Neuronal stem cell (in vitro differentiated cells): ENCODE data around the gene FSD1.

Source experiments
- DNase-seq: peaks from one replicate; pipeline ENCODE4 v3.0.0-alpha.2; 2013; ENCODE audit warnings: low spot score
- H2AFZ ChIP-seq: one replicate; pipeline ENCODE4 v1.6.1; 2013; ENCODE audit warnings: mild to moderate bottlenecking, low read length, inconsistent platforms
- H2AK5ac ChIP-seq: 2 replicates; pipeline ENCODE4 v1.6.1; 2013; ENCODE audit warnings: low read depth, mild to moderate bottlenecking, inconsistent platforms, low read length, moderate library complexity, mixed read lengths
- H2BK120ac ChIP-seq: 2 replicates; pipeline ENCODE4 v1.6.1; 2013; ENCODE audit warnings: low read depth, mild to moderate bottlenecking, inconsistent platforms, low read length, moderate library complexity, mixed read lengths
- H2BK12ac ChIP-seq: one replicate; pipeline ENCODE4 v1.6.1; 2013; ENCODE audit warnings: low read length, inconsistent platforms
- H2BK15ac ChIP-seq: 2 replicates; pipeline ENCODE4 v1.6.1; 2013; ENCODE audit warnings: mild to moderate bottlenecking, low read length, inconsistent platforms, mixed read lengths
- H2BK5ac ChIP-seq: one replicate; pipeline ENCODE4 v1.6.1; 2013; ENCODE audit warnings: inconsistent platforms, mild to moderate bottlenecking, low read length, moderate library complexity
- H3K14ac ChIP-seq: one replicate; pipeline ENCODE4 v1.6.1; 2013; ENCODE audit warnings: low read length, inconsistent platforms
- H3K18ac ChIP-seq: 2 replicates; pipeline ENCODE4 v1.6.1; 2013; ENCODE audit warnings: low read length, inconsistent platforms
- H3K23ac ChIP-seq: 2 replicates; pipeline ENCODE4 v1.6.1; 2013; ENCODE audit warnings: low read depth, mild to moderate bottlenecking, mixed read lengths, low read length, inconsistent platforms; ENCODE audit not compliant: poor library complexity
- H3K27ac ChIP-seq: replicated peaks from 3 replicates; pipeline ENCODE4 v1.5.1; 2013; ENCODE audit warnings: low read length, inconsistent platforms
- H3K27me3 ChIP-seq, 3 experiments: 2 replicates each; pipeline ENCODE4 v1.6.1; 2013; ENCODE audit warnings: low read length in 3 of 3, mild to moderate bottlenecking in 2 of 3, inconsistent platforms in 1 of 3, low read depth in 1 of 3, mixed read lengths in 1 of 3, moderate library complexity in 1 of 3; ENCODE audit not compliant: control insufficient read depth in 3 of 3, insufficient read depth in 3 of 3
- H3K36me3 ChIP-seq, 2 donors: replicated peaks in 1 of 2; 2 replicates each; pipeline ENCODE4 v1.6.1; 2013; ENCODE audit warnings: low read length in 2 of 2; ENCODE audit not compliant: control insufficient read depth in 2 of 2, insufficient read depth in 2 of 2
- H3K4ac ChIP-seq: 2 replicates; pipeline ENCODE4 v1.6.1; 2013; ENCODE audit warnings: inconsistent platforms, mild to moderate bottlenecking, low read length, moderate library complexity
- H3K4me1 ChIP-seq, 2 donors: 1 replicate in 1 of 2; 2 replicates in 1 of 2; pipeline ENCODE4 v1.6.1; 2013; ENCODE audit warnings: low read length in 2 of 2, low read depth in 1 of 2; ENCODE audit not compliant: control insufficient read depth in 2 of 2, insufficient read depth in 1 of 2
- H3K4me2 ChIP-seq: one replicate; pipeline ENCODE4 v1.6.1; 2013; ENCODE audit warnings: mild to moderate bottlenecking, low read length, inconsistent platforms; ENCODE audit not compliant: insufficient read depth, poor library complexity, severe bottlenecking
- H3K4me3 ChIP-seq, 2 donors: 2 replicates each; pipeline ENCODE4 v1.5.1; 2013; ENCODE audit warnings: low read length in 2 of 2, mild to moderate bottlenecking in 2 of 2, inconsistent platforms in 1 of 2, moderate library complexity in 1 of 2
- H3K79me1 ChIP-seq: one replicate; pipeline ENCODE4 v1.6.1; 2013; ENCODE audit warnings: low read depth, mild to moderate bottlenecking, inconsistent platforms, low read length, moderate library complexity
- H3K9ac ChIP-seq: one replicate; pipeline ENCODE4 v1.6.1; 2013; ENCODE audit warnings: mild to moderate bottlenecking, low read depth, low read length, inconsistent platforms; ENCODE audit not compliant: poor library complexity
- H3K9me3 ChIP-seq, 2 donors: replicated peaks in 1 of 2; 2 replicates each; pipeline versions ENCODE3 to v1.6.1; 2013; ENCODE audit warnings: low read length in 2 of 2, mild to moderate bottlenecking in 2 of 2, inconsistent platforms in 1 of 2, low read depth in 1 of 2, mixed read lengths in 1 of 2, moderate library complexity in 1 of 2; ENCODE audit not compliant: control insufficient read depth in 2 of 2, insufficient read depth in 1 of 2
- H4K8ac ChIP-seq: one replicate; pipeline ENCODE4 v1.6.1; 2013; ENCODE audit warnings: low read depth, mild to moderate bottlenecking, inconsistent platforms, low read length, moderate library complexity
- H4K91ac ChIP-seq: one replicate; pipeline ENCODE4 v1.6.1; 2013; ENCODE audit warnings: low read length, low read depth, mild to moderate bottlenecking, inconsistent platforms; ENCODE audit not compliant: poor library complexity
- WGBS, 2 donors: extraction: QIAGEN DNeasy Blood & Tissue Kit; methylation state at CpG; one replicate each; pipeline ENCODE4 v1.1.7; 2013; ENCODE audit warnings: missing lambda C conversion rate in 2 of 2, mixed read lengths in 1 of 2; ENCODE audit not compliant: insufficient read length in 2 of 2, insufficient replicate concordance in 1 of 2; ENCODE audit errors: extremely low coverage in 2 of 2; 5-methylcytosine and 5-hydroxymethylcytosine counted together

The FSD1 gene

DNA sequence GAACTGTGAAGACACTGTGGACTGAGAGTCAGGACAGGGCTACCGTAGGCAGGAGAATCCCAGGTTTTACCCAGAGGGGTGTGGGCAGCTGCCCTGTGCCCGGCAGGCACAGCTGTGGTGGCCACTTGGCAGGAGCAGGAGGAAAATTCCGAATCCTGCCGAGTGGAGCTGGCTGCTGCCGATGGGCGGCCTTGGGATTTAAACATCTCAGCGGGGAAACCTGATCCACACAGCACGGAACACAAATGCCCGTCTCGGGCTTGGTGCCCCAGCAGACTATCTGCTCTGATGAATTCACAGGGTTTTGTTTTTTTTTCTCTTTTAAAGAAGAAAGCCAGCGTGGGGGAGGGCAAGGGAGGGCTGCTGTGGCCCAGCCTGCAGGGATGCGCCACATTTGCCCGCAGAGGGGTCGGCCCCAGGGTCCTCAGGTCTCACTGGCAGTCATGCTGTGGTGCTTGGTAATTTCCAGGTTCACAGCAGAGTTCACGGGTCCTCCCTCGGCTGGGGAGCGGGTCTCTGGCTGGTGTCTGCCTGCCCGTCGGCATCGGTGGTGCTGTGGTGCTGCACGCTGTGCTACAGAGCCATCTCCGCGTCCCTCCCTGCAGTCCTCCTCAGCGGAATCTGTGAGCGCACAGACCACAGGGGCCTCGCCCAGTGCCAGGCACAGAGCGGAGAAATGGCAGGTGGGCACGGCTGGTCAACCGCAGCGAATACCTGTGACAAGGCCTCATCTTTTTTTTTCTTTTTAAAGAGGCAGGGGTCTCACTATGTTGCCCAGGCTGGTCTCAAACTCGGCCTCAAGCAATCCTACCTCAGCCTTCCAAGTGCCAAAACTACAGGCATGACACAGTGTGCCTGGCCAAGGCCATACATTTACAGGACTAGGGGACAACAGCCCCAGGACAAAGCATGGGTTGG lies 67.1 kb downstream of the FSD1 start:
- DNase-seq = no peak
- H4K91ac ChIP-seq = no peak overlapping the region
- no peak overlapping the region for H3K4me2 ChIP-seq
- H4K8ac ChIP-seq = no peak overlapping the region
- H3K36me3 ChIP-seq = peaks cover 10 to 14% of the 10 kb centered on the region in 2 donors
- no peak overlapping the region for H3K4me3 ChIP-seq
- no peak overlapping the region for H3K9ac ChIP-seq
- no peak overlapping the region for H3K4ac ChIP-seq
- H3K27me3 ChIP-seq = no peaks in the 10 kb centered on the region
- no peaks in the 10 kb centered on the region for H3K9me3 ChIP-seq
- peak overlapping the region; percentile 42 for H2BK5ac ChIP-seq
- no CpG with 5 or more reads among the region's 31 CpGs for WGBS, 2 donors
- H3K79me1 ChIP-seq = peaks cover 44% of the 10 kb centered on the region
- H2BK120ac ChIP-seq = no peak overlapping the region
- peak overlapping the region; percentile 58 for H3K18ac ChIP-seq
- peak overlapping the region; percentile 19 for H3K27ac ChIP-seq
- H2BK12ac ChIP-seq = no peak overlapping the region
- no peak overlapping the region for H2AK5ac ChIP-seq
- no peak overlapping the region for H3K23ac ChIP-seq
- peak overlapping the region; percentile 14 for H3K14ac ChIP-seq
- H3K4me1 ChIP-seq = peaks cover 28 to 31% of the 10 kb centered on the region in 2 donors
- H2AFZ ChIP-seq = no peak overlapping the region
- no peak overlapping the region for H2BK15ac ChIP-seq

DNA sequence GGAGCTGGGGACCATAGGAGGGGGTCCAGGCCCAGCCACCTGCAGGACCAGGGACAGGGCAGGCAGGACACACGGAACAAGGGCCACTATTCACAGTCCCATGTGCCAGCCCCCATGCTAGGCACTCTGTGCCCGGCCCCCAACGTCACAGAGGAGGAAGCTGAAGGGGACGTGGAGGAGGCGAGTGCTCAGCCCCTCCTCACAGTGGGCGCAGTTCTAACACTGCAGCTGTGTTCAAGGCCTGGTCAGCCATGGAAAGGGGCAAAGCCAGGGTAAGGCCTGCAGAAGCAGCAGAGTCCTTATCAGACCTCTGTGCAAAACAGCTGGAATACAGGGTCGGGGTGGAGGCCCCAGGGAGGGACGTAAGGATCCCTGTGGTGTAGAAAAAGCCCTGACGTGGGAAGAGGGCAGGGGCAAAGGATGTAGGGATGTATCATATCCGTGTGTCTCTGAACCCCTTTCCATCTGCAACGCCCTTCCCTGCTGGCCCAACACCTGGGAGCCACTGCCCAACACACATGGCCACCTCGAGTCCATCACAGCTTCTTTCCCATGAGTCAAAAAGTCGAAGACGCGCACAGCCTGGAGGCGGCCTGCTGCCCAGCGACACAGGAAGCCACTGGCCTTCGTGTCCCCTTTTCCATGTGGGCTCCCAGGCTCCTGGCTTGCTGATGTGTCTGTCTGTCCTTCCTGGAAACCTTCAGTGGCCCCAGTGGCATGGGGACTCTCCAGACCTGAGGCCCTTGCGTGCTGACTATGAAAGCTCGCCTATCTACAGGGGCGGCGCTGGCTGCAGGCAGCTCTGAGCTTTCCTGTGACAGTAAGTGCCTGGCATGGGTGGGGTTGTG lies 68.0 kb downstream of the FSD1 start:
- H3K4me1 ChIP-seq = peaks cover 31 to 35% of the 10 kb centered on the region in 2 donors
- peak overlapping the region; percentile 42 for H2BK5ac ChIP-seq
- H2BK120ac ChIP-seq = no peak overlapping the region
- H3K18ac ChIP-seq = peak overlapping the region; percentile 58
- no peak for DNase-seq
- no peak overlapping the region for H4K8ac ChIP-seq
- no peak overlapping the region for H3K9ac ChIP-seq
- no peak overlapping the region for H3K4me3 ChIP-seq
- no peak overlapping the region for H3K27ac ChIP-seq
- H3K4me2 ChIP-seq = no peak overlapping the region
- no peak overlapping the region for H4K91ac ChIP-seq
- WGBS, 2 donors = no CpG with 5 or more reads among the region's 22 CpGs
- H2BK15ac ChIP-seq = no peak overlapping the region
- no peak overlapping the region for H2BK12ac ChIP-seq
- no peak overlapping the region for H3K14ac ChIP-seq
- H3K4ac ChIP-seq = no peak overlapping the region
- H2AK5ac ChIP-seq = no peak overlapping the region
- no peaks in the 10 kb centered on the region for H3K9me3 ChIP-seq
- peak overlapping the region; percentile 3 for H3K23ac ChIP-seq
- no peaks in the 10 kb centered on the region for H3K27me3 ChIP-seq
- peaks cover 38% of the 10 kb centered on the region for H3K79me1 ChIP-seq
- H3K36me3 ChIP-seq = peaks cover 7% of the 10 kb centered on the region in 2 donors
- no peak overlapping the region for H2AFZ ChIP-seq

- Histone ChIP-seq H3K36me3 (peaks cover 2% of the 10 kb centered on the region in 2 donors), H2BK5ac (no peak overlapping the region), H2BK15ac (no peak overlapping the region), H3K27ac (no peak overlapping the region), H3K4me3 (no peak overlapping the region), H2AK5ac (no peak overlapping the region), H3K9ac (no peak overlapping the region), H4K8ac (no peak overlapping the region), H4K91ac (no peak overlapping the region), H2BK12ac (no peak overlapping the region), H3K18ac (no peak overlapping the region), H3K14ac (no peak overlapping the region), H3K4me1 (peaks cover 31 to 35% of the 10 kb centered on the region in 2 donors), H3K4ac (no peak overlapping the region), H3K9me3 (no peaks in the 10 kb centered on the region), H3K4me2 (no peak overlapping the region), H3K79me1 (peaks cover 32% of the 10 kb centered on the region), H2BK120ac (no peak overlapping the region), H3K23ac (peak overlapping the region; percentile 3), H2AFZ (no peak overlapping the region), H3K27me3 (no peaks in the 10 kb centered on the region)
- WGBS, 2 donors = no CpG with 5 or more reads among the region's 8 CpGs
- DNase-seq = no peak
Observed at GRCh38 chr19:4373013-4373367, 68.6 kb downstream of the FSD1 start.
